DOHH2 (cell line): ENCODE data around the gene IL10RA.
"Not testable (repeated sequence)": the region's sequence is repeated elsewhere in the genome, so short reads cannot be mapped to it uniquely, and the experiment has no call there.

Experiments
- CTCF ChIP-seq: fragments of 200-600 bp; sonication (generic); IDR thresholded peaks from one replicate; pipeline ENCODE4 v1.5.1; 2014; ENCODE audit warnings: antibody characterized with exemption, mild to moderate bottlenecking, low read depth, low read length; ENCODE audit not compliant: poor library complexity, severe bottlenecking
- EZH2phosphoT487 ChIP-seq: fragments of 200-600 bp; sonication (generic); IDR thresholded peaks from 2 replicates; pipeline ENCODE4 v1.6.1; 2017; ENCODE audit warnings: borderline replicate concordance, mild to moderate bottlenecking, antibody characterized with exemption, low read length, moderate library complexity, mixed read lengths

GRCh38 chr11:117977612-117978264 is 8.5 kb upstream of the IL10RA start:
- not testable (repeated sequence) for TF ChIP-seq CTCF, EZH2phosphoT487
